Epithelial cell of esophagus (primary cell): ENCODE results near the gene PIN4.

Experiments used
- DNase-seq: peaks from one replicate; pipeline ENCODE4 v3.0.0; 2010; ENCODE audit warnings: low read depth
- H3K4me3 ChIP-seq: 2 replicates; pipeline ENCODE4 v1.5.1; 2011; ENCODE audit warnings: mild to moderate bottlenecking, low read length, control low read depth
- TF ChIP-seq, protein P1 (sequence below): IDR thresholded peaks from 2 replicates; pipeline ENCODE4 v1.5.1; 2011; ENCODE audit warnings: low read depth, mild to moderate bottlenecking, low read length, control low read depth, inconsistent platforms; ENCODE audit not compliant: insufficient read depth; ENCODE audit errors: missing control alignments

PIN4 gene

DNA sequence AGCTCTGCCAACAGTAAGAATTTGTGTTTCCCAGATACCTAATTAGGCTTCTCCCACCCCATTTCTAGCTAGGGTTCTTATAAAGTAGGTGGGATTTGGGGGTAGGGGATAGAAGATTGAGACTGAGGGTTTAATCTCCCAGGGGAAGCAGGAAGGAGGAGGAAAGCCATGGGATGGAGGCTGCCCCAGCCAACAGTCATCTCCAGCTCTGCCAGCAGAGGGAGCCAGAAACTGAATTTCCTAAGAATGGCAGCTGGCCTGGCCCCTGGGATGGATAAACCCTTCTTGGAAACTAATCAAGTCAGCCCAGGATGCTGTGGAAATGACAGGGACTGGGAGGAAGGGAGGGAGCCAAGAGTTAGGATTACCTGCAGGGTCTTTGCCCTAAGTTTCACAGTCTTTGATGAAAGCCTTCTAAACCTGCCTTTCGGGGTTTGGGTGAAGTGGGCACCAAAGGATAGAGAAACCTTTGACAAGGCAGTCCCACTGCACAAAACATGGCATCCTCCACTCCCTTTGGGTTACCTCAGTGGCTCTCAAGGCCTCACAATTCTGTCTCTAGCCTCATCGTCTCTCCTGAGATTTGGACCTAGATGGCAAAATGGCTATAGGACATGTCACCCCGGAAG is 64.0 kb downstream of the PIN4 start:
- TF ChIP-seq, protein P1, sequence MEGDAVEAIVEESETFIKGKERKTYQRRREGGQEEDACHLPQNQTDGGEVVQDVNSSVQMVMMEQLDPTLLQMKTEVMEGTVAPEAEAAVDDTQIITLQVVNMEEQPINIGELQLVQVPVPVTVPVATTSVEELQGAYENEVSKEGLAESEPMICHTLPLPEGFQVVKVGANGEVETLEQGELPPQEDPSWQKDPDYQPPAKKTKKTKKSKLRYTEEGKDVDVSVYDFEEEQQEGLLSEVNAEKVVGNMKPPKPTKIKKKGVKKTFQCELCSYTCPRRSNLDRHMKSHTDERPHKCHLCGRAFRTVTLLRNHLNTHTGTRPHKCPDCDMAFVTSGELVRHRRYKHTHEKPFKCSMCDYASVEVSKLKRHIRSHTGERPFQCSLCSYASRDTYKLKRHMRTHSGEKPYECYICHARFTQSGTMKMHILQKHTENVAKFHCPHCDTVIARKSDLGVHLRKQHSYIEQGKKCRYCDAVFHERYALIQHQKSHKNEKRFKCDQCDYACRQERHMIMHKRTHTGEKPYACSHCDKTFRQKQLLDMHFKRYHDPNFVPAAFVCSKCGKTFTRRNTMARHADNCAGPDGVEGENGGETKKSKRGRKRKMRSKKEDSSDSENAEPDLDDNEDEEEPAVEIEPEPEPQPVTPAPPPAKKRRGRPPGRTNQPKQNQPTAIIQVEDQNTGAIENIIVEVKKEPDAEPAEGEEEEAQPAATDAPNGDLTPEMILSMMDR, result peak; percentile 71
- no peak overlapping the region for H3K4me3 ChIP-seq
- DNase-seq, result peak; percentile 55

DNA sequence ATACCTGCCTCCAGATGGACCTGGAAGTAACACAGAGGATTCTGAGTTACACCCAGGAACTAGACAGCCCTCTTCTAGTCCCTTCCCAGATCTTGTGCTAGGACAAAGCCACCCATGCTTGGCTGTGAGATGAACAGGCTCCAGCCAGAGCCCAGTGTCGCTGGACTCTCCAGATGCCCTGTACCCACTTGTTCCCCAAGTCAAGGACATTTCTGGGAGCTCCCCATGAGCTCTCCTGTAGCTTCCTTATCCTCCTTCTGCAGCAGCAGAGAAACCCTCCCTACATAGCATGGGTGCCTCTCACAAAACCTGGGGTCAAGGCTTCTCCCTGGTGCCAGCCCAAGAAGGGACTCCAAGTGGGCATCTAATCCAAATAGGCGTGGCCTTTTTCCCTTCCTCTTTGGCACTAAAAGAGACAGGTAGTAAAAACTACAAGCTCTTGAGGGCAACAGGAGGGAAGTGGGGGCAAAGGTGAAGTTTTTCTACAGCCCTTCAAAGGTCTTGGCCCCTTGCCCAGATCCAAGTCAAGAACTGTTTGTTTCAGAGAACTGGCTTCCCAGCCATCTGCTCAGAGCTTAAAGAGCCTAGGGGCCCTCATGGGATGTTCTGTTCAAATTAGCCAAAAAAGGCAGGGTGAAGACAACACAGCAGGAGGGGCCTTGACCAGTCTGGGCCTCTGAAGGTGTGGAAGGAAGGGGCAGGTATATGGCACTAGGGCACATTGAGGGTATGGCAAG is 65.8 kb downstream of the PIN4 start:
- TF ChIP-seq, protein P1, result no peak
- no peak for DNase-seq
- H3K4me3 ChIP-seq, result no peak overlapping the region
